DND-41 (cell line): ENCODE data around the gene FAM149A.

Source experiments
- ATAC-seq: fragments of 200-7000 bp; cut with Tn5 transposase; 3 replicates; pipeline ENCODE4 v1.9.1; 2021; ENCODE audit warnings: low read depth; ENCODE audit not compliant: insufficient read depth
- DNase-seq: peaks from one replicate; pipeline ENCODE4 v3.0.0-alpha.2; 2020
- H2AFZ ChIP-seq: 2 replicates; pipeline ENCODE4 v1.6.0; 2012; ENCODE audit warnings: low read depth, low read length
- H3K27ac ChIP-seq: 2 replicates; pipeline ENCODE4 v1.5.1; 2012; ENCODE audit warnings: low read length, inconsistent platforms
- H3K27me3 ChIP-seq: fragments of 200-600 bp; sonication (generic); 2 replicates; pipeline ENCODE4 v1.6.0; 2012; ENCODE audit warnings: low read length, mild to moderate bottlenecking, inconsistent platforms; ENCODE audit not compliant: insufficient read depth, poor library complexity
- H3K36me3 ChIP-seq: 2 replicates; pipeline ENCODE4 v1.5.1; 2012; ENCODE audit warnings: low read length, inconsistent platforms; ENCODE audit not compliant: insufficient read depth
- H3K4me1 ChIP-seq: 2 replicates; pipeline ENCODE4 v1.5.1; 2012; ENCODE audit warnings: mild to moderate bottlenecking, low read length; ENCODE audit not compliant: insufficient read depth
- H3K4me2 ChIP-seq: 2 replicates; pipeline ENCODE4 v1.6.0; 2012; ENCODE audit warnings: mild to moderate bottlenecking, moderate library complexity, low read length, inconsistent platforms; ENCODE audit not compliant: insufficient read depth
- H3K4me3 ChIP-seq, 2 experiments: fragments of 200-600 bp in 1 of 2; shearing (Covaris generic) in 1 of 2; 2 replicates each; pipeline ENCODE4 v1.5.1; 2012 to 2016; ENCODE audit warnings: inconsistent platforms in 2 of 2, low read length in 2 of 2, mild to moderate bottlenecking in 2 of 2, low read depth in 1 of 2, moderate library complexity in 1 of 2
- H3K79me2 ChIP-seq: 2 replicates; pipeline ENCODE4 v1.6.0; 2012; ENCODE audit warnings: low read length, inconsistent platforms; ENCODE audit not compliant: insufficient read depth
- H3K9ac ChIP-seq: 2 replicates; pipeline ENCODE4 v1.6.0; 2012; ENCODE audit warnings: low read depth, mild to moderate bottlenecking, inconsistent platforms, low read length, moderate library complexity
- H3K9me3 ChIP-seq: 2 replicates; pipeline ENCODE4 v1.5.1; 2012; ENCODE audit warnings: low read length, moderate library complexity, mild to moderate bottlenecking, inconsistent platforms; ENCODE audit not compliant: insufficient read depth, severe bottlenecking
- H4K20me1 ChIP-seq: 2 replicates; pipeline ENCODE4 v1.6.0; 2012; ENCODE audit warnings: low read length; ENCODE audit not compliant: insufficient read depth
- CTCF ChIP-seq: IDR thresholded peaks from 2 replicates; pipeline ENCODE4 v1.5.1; 2012; ENCODE audit warnings: borderline replicate concordance, low read length, moderate library complexity, mild to moderate bottlenecking; ENCODE audit not compliant: poor library complexity, severe bottlenecking; ENCODE audit errors: extremely low read depth
- EZH2 ChIP-seq: IDR thresholded peaks from 3 replicates; pipeline ENCODE4 v1.6.1; 2012; ENCODE audit warnings: borderline replicate concordance, low read depth, mild to moderate bottlenecking, moderate library complexity, low read length, inconsistent platforms; ENCODE audit not compliant: severe bottlenecking

Gene FAM149A

GRCh38 chr4:186097386-186097785 is 7.1 kb upstream of the FAM149A start:
- H3K27me3 ChIP-seq, result no peaks in the 10 kb centered on the region
- H3K9ac ChIP-seq, result no peak overlapping the region
- no peaks in the 10 kb centered on the region for H3K79me2 ChIP-seq
- no peak overlapping the region for H2AFZ ChIP-seq
- DNase-seq (no peak), ATAC-seq (no peak)
- no peaks in the 10 kb centered on the region for H4K20me1 ChIP-seq
- no peaks in the 10 kb centered on the region for H3K36me3 ChIP-seq
- H3K4me3 ChIP-seq, result no peak overlapping the region
- no peak for TF ChIP-seq CTCF
- TF ChIP-seq EZH2, result no peak
- H3K9me3 ChIP-seq, result no peaks in the 10 kb centered on the region
- no peaks in the 10 kb centered on the region for H3K4me1 ChIP-seq
- H3K27ac ChIP-seq, result no peak overlapping the region
- no peak overlapping the region for H3K4me2 ChIP-seq

GRCh38 chr4:186102931-186103330 is 1.6 kb upstream of the FAM149A start:
- Histone ChIP-seq H3K27me3 (no peaks in the 10 kb centered on the region), H3K9me3 (no peaks in the 10 kb centered on the region), H3K4me1 (no peaks in the 10 kb centered on the region), H3K9ac (no peak overlapping the region), H3K27ac (no peak overlapping the region), H2AFZ (no peak overlapping the region), H4K20me1 (no peaks in the 10 kb centered on the region), H3K4me3 (no peak overlapping the region), H3K36me3 (no peaks in the 10 kb centered on the region), H3K4me2 (no peak overlapping the region), H3K79me2 (no peaks in the 10 kb centered on the region)
- no peak for DNase-seq
- no peak for TF ChIP-seq EZH2
- TF ChIP-seq CTCF, result no peak
- ATAC-seq, result no peak

GRCh38 chr4:186104890-186105646 is 564 bp downstream of the FAM149A start:
- no peak overlapping the region for H3K4me2 ChIP-seq
- no peaks in the 10 kb centered on the region for H3K79me2 ChIP-seq
- H4K20me1 ChIP-seq, result no peaks in the 10 kb centered on the region
- no peak overlapping the region for H3K27ac ChIP-seq
- H3K9me3 ChIP-seq, result no peaks in the 10 kb centered on the region
- H3K27me3 ChIP-seq, result no peaks in the 10 kb centered on the region
- no peaks in the 10 kb centered on the region for H3K36me3 ChIP-seq
- no peak overlapping the region for H3K4me3 ChIP-seq
- H2AFZ ChIP-seq, result no peak overlapping the region
- ATAC-seq, result no peak
- H3K4me1 ChIP-seq, result no peaks in the 10 kb centered on the region
- no peak for DNase-seq
- H3K9ac ChIP-seq, result no peak overlapping the region
- TF ChIP-seq EZH2, result no peak
- TF ChIP-seq CTCF, result no peak
